Kidney glomerular epithelial cell (primary cell): ENCODE data around the gene RNF150.

ENCODE experiments used
- DNase-seq: peaks from one replicate; lab custom pipeline; 2025; lab: John Stamatoyannopoulos, UW

Gene RNF150

DNA sequence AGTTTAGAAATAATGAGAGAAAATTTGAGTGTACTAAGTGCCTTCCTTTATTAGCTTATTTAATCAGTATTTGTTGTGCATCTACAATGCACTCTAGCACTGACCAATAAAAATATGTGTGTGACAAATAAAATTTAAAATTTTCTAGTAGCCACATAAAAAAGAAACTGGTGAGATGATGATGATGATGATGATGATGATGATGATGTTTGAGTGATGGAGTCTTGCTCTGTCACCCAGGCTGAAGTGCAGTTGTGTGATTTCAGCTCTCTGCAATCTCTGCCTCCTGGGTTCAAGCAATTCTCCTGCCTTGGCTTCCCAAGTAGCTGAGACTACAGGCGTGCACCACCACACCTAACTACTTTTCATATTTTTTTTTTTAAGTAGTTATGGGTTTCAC is 110.2 kb downstream of the RNF150 start:
- DNase-seq, result no peak

DNA sequence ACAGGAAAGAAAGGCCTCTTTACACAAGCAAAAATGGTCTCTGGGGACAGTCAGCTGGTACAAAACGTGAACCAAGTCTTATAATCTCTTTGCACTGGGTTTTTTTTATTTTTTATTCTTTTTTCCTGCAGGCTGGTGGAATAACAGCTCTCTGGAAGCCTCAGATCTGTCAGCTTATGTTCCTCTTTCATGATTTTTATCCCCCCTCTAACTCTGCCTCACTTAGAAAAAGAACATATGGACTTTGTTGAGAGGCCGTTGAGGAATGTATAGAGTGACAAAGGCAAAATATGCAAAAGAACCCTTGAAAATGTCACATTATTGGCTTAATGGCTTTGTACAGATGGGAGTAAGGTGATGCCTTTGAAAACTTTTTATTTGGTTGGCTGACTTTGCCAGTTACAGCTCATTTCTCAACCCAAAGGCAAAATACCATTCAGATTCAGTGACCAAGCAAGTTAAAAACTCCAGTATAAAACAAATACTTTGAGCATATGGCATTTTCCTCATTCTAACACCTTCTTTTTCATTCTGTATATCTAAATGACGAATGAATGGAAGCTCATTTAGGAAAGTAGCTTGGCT is 111.1 kb downstream of the RNF150 start:
- peak; percentile 10 for DNase-seq

DNA sequence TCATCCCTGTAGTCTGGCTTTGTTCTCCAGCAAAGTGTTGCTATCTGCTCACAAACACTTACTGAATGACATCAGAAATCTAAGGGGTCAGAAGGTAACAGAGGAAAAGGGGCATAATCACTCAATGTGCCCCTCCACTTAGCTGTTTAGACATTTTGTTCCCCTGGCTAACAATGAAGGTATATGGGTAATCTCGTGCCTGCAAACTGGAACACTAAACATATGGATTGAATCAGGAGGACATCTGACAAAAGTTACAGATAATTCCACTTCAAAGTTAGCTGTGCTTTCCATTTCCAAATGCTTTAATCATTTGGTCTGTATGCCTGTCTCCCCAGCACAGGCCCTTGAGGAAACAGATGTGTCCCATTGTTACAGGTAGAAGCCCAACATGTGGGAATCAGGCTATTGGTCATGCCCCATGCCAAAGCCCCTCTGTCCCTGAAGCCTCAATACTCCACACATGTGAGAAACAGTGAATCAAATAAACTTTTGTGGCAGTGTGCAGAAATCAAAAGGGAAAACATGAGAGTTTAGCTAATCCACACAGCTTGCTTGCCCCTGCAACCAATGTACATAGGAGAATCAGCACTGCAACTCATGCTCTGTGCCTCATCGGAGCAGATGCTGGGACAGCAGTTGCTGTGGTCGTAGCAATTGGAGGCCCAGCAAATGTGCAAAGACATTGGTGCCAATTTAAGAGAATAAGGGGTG is 111.7 kb downstream of the RNF150 start:
- DNase-seq, result no peak

DNA sequence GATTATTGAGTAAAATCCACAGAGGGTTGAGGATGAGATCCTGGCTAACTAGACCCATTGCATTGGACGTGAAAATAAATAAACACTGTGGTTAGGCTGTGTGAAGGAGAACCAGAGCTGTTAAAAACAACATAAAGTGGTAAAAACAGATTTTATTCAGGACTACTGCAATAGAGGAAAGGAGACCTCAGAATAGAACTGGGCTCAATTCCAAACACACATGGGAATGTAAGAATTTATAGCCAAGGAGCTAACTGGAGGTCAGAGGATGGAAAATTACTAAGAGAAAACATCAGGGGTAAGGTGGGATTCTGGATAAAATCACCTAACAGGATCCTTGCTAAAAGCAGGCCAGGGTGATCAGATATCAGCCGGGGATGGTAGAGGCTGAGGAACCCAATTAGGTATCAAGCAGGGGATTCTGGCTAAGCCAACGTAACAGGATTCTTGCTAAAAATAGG is 112.4 kb downstream of the RNF150 start:
- no peak for DNase-seq

DNA sequence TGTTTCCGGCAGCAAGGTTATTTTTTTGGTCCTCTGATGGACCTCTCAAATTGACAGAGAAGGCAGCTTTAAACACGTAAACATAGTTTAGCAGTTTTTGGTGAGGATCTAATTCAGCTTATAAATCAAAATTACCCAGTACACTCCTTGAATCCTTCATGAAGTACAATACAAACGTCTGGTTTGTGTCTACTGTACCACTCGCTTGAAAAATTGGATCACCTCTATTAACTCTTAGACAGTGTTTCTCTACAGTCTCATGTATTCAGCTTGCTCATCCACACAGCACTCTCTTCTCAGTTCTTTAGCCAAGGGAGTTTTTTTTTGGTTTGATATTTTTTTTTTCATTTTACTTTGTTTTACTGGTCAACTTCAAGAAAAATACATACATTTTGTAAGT is 113.5 kb downstream of the RNF150 start:
- no peak for DNase-seq

DNA sequence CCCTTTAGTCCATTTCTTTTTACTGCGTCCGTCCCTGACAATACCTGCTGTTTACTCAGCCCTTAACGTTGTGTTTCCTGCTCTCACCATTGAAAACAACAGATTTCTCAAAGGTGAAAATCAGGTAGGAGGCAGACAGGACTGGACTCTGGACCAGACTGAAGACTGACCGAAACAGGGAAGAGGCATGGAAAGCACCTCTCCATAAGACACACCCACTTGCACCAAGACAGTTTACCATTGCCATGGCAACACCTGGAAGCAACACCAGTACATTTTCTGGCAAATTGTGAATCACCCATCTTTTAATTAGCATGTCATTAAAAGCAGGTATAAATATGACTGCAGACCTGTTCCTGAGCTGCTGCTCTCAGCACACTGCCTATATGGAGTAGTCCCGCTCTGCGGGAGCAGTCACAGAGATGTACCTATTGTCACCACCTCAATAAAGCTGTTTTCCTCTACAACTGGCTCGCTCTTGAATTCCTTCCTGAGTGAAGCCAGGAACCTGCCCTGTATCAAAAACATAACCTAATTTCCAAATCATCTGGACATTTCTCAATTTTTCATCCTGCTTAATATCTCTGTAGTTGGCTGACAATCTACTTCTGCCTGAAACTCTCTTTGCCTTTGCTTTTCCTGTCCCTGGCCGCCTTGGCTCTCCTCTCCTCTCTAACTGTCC is 117.0 kb downstream of the RNF150 start:
- DNase-seq, result no peak

DNA sequence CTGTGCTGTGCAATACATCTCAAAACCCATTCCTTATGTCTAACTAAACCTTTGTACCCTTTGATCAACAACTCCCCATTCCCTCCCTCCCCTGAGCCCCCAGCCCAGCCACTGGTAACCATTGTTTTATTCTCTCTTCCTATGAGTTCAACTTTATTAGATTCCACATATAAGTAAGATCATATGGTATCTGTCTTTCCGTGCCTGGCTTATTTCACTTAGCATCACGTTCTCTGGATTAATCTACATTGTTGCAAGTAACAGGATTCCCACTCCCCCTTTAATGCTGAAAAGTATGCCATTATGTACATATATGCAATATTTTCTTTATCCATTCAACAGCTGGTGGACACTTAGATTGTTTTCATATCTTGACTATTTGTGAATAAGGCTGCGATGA is 119.4 kb downstream of the RNF150 start:
- DNase-seq, result no peak

DNA sequence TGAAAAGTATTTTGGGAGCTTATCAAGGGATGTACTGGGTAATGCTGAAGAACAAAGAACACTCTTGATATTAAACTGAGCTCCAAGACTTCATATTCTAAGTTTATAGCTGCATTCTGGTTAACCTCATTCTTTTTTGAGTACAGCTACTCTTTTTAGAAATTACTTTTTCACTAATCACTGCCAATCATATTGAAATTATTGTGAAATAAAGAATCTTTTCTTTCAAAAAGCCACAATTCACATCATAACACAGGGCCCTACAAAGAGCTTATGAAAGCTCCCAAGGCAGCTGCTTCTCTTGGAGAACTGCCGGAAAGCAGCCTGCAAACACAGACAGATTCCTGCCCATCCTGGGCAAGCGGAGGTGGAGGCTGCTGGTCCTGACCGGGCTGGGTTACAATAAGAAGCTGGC is 121.4 kb downstream of the RNF150 start:
- no peak for DNase-seq

DNA sequence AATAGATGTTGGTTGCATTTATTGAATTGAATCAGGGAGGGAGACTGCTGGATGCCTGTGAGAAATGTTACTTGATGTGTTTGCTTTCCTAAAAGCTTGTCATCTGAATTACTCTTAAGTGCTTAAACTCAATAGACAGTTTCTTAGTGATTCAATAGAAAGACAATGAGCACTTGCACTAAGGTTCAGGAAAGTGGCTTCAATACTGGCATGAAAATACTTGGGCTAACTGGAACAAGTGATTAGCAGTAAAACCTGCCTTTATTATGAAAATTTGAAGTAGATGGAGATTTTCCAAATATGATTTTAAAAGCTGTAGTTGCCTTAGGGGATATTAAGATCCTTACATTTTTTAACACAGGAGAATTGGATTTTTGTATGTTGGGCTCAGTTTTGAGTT is 123.3 kb downstream of the RNF150 start:
- no peak for DNase-seq

DNA sequence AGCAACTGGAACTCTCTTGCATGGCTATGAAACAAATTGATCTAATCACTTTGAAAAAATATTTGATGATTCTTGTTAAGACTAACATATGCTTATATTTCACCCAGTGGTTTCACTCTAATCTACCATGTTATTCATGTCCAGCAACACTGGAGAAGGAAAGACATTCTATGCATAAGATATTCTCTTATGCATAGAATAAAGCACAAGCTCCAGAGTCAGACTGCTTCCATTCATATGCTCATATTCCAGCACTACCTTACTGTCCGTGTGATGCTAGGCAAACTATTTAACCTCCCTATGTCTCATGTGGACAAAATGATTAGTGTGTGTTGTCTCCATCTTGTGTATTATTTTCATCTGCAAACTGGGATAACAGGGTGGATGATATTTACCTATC is 124.1 kb downstream of the RNF150 start:
- no peak for DNase-seq

DNA sequence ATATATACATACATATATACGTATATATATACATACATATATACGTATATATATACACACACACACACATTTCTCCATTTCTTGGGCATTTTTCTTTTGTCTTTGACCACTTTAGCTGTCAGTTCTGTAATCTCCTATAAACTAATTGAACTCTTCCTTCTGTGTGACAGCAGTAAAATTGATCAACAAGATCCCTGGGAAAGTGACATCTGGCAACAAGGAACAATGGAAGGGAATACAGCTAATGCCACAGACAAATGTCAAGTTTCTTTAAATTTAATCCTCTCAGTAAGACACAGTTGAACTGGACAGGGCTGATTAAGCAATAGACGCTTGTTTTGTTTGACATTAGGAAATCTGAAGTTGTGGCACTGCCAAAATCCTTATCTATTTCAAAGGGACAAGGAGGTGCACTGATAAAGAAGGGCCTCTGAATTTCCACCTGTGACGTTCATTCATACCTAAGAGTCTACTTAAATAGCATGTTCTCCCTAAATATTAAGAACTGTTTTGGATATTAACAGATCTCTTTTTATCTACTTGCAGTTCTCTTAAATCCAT is 126.9 kb downstream of the RNF150 start:
- no peak for DNase-seq

DNA sequence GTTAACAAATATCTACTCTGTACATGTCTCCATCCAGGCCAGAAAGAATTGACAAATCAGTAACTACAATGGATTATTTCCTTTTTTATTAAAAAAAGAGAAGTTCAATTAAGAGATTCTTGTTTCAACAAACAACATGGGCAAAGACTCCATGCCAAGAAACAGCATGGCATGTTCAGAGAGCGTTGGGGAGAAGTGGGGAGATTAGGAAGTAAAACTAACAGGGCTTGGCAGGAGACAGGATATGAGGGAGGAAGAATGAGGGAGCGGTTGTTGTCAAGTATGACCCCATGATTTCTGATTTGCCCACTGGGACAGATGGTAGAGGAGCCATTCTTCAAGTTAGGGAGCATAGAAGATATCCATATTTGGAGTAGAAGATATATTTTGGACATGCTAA is 128.4 kb downstream of the RNF150 start:
- DNase-seq, result no peak

DNA sequence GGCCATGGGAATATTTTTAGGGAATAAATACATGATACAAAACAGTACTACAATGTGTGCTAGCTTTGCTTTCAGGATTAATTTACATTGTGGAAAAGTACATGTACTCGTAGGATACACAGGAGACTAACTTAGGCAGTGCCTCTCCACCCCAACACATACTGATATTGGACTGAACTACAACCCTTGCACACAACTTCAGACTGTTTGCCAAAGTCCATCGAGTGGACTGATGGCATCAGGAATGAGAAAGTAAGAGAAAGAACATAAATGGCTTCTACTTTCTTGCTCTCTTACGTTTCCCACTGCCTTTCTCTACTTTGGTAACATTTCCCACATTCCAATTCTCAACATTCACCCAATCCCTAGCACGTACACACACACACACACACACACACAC is 130.1 kb downstream of the RNF150 start:
- DNase-seq, result no peak

DNA sequence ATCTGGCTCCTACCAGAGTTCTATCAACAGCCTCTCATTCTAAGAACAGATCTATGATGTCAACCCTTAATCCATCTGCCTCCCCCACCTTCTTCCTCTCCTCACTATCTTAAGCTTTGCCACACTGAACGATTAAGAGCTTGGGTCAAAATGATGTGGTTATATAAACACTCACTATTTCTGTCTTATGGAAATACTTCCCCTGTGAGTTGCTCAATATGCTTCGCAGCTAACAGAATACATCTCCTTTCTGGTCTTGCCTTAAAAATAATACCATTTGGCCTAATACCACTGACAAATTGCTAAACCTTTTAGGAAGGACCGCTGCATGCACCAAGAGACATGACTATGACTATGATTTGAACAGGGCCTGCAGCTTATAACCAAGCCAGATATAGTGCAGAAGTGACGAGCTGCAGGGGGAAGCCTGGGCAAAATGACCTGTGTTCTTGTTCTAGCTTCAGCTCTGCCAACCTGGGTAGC is 130.9 kb downstream of the RNF150 start:
- DNase-seq, result no peak

DNA sequence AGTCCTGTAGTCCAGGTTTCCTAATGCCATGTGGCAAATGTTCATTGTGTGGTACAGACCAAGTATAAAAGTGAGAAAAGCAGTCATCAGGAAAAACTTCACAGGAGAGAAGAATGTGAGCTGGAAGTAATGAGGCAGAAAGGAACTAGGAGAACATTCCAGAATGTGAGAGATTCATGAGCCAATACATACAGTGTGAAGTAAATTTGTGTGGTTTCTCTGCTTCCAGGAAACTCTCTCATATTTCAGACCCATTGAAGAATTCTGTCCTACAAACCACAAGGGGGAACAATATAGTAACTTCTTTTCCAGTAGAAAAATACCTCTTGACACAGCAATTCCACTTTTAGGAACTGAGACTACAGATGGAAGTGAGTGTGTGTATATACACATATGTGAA is 136.5 kb downstream of the RNF150 start:
- peak; percentile 96 for DNase-seq

DNA sequence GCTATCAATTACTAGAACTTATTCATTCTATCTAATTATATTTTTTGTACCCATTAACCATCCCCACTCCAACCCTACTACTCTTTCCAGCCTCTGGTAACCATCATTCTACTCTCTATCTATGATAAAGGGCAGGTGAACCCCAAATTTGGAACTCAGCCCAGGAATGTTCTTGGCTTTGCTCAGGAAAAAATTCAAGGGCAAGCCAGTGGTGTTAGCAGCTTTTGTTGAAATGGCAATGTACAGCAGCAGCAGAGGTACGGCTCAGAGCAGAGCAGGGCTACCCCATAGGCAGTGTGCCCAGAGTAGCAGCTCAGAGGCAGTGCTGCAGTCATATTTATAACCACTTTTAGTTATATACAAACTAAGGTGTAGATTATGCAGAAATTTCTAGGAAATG is 138.2 kb downstream of the RNF150 start:
- DNase-seq, result no peak

DNA sequence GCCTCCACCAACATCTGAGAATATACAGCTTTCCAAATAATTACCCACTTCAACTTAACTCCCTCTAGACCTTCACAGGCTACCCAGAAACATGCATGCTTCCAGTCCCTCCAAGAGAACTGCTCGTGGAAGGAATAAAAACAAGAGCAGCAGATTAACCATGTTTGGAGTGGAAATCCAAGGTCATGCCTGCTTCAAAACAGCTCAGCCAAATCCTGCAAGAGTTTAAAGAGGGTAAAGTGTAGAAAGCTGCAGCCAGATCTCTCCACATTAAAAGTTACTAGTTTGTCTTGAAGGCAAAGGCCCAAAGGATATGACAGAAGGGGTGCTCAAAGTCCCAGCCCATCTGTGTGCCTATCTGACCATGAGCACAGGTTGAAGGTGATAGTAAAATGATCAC is 139.3 kb downstream of the RNF150 start:
- DNase-seq, result no peak

DNA sequence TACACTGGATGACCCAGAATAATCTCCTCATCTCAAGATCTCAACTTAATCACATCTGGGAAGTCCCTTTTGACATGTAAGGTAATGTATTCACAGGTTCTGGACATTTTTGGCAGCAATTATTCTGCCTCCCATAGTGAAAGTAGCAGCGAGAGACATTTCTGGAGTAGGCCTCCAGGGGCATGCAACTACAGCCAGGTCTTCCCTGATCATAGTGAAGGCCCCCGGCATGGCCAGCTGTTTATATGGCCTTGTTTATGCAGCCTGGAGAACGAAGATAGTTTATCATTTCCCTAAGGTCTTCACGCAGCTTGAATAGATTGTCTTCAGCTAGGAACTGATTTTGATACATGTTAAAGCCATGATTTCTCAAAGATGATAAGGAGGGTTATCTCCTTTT is 139.9 kb downstream of the RNF150 start:
- DNase-seq, result no peak

DNA sequence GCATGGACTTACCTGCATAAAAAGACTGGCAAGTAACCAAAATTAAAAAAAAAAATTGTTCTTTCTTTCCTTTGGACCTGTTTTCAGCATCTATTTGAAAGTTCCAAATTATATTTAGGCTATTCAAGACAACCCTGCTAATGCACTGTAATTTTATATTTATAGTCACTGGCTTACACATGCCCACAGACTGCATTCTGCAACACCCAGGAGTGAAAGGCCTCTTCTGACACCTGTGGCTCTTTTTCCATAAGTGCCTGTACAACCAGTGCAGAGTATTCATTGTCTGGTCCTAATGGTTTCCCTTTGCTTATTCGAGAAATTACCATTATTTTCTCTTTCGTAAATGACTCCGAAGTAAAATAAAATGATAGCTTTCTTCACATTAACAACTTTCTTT is 143.3 kb downstream of the RNF150 start:
- no peak for DNase-seq

DNA sequence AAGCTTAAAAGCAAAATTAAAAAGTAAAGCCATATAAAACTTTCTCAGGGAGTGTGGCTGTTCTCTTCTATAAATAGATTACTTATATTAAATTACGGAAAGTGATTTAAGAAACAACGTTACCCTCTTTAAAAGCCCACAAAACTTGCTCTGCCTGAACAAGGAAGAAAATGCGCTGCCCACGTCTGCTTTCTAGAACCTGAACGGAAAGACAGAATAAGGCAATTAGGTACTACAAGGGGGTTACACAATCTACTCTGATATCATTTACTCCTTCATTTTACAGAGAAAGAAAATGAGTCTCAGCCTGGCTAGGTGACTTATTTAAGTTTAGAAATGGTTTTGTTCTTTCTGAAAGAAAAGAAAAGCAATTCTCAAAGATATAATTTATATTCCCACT is 147.2 kb downstream of the RNF150 start:
- no peak for DNase-seq

DNA sequence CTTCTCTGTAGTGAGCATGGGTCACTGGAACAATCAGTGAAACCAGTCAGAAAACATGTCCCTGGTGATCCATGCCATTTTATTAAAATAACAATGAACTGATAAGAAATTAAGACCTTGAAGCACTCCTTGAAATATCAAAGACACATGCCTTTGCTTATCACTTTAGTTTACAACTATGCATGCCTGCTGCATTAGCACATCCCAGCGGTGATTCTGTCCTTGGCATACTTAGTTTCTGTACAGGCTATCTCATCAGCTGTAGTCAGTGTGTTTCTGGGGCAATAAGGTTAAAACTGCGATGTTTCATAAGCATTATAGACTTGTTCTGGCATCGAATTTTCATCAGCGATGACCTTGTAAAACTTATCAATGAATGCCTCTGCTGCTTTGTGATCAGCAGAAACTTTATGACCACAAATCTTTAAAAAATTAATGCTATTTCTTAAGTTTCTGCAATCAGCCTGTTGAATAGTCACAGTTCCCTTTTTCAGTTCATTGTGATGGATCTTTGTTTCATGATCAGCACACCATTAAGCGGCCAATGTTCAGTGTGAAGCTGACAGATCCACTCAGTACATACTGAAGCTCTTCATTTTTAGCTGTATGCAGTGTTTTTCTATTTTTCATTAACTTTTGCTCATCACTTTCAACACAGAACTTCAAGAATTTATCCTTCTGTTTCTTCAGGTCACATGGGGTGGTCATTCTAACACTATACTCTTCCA is 150.5 kb downstream of the RNF150 start:
- no peak for DNase-seq
